HCT116 (cell line): ENCODE results near the gene AFDN. TPM values are rescaled to one million over a fixed set of nuclear protein-coding genes. Genes with fewer than 3 reads are reported as not detected.

Experiments used
- ATAC-seq: fragments of 200-7000 bp; cut with Tn5 transposase; 2 replicates; pipeline ENCODE4 v1.9.1; 2020; ENCODE audit warnings: mild to moderate bottlenecking, moderate library complexity
- BruUV-seq: library from RNA; stranded (reverse); fragments of 400-500 nt; replicated peaks from 2 replicates; lab custom pipeline; 2021; lab: Mats Ljungman, UMichigan
- CTCF ChIA-PET: fragments of 300-600 bp; sonication (Branson Sonifier 250); formaldehyde crosslinking; loops from one replicate; lab custom pipeline; 2021; ENCODE audit warnings: antibody characterized with exemption; lab: Charles Lee
- POLR2A ChIA-PET: fragments of 300-600, 350-600 bp; sonication (Branson Sonifier 250); formaldehyde crosslinking; loops from one replicate; lab custom pipeline; 2021; ENCODE audit warnings: antibody characterized with exemption; lab: Charles Lee
- RAD21 ChIA-PET, 2 experiments: fragments of 300-600 bp; sonication (Branson Sonifier 250); formaldehyde crosslinking; loops; one replicate each; lab custom pipeline; 2023; ENCODE audit warnings: low total read pairs in 2 of 2; ENCODE audit not compliant: uncharacterized antibody in 2 of 2, unreplicated experiment in 2 of 2, low non-redundant PET in 1 of 2; lab: Charles Lee
- DNase-seq: peaks from one replicate; pipeline ENCODE4 v3.0.0-alpha.2; 2010; ENCODE audit warnings: low read depth, low spot score
- H2AFZ ChIP-seq: fragments of 200-600 bp; shearing (Covaris generic), sonication (generic); 2 replicates; pipeline ENCODE4 v1.6.1; 2017; ENCODE audit warnings: low read depth, mixed run types, mixed read lengths, antibody characterized with exemption, low read length; ENCODE audit not compliant: poor library complexity, severe bottlenecking
- H3K27ac ChIP-seq: 2 replicates; pipeline ENCODE4 v1.5.1; 2012; ENCODE audit warnings: low read depth, low read length
- H3K27me3 ChIP-seq: fragments of 200-600 bp; sonication (generic); 2 replicates; pipeline ENCODE4 v1.6.1; 2016; ENCODE audit warnings: mixed run types, low read length, mixed read lengths; ENCODE audit not compliant: insufficient read depth
- H3K36me3 ChIP-seq, 2 experiments: fragments of 200-500 bp in 1 of 2; fragments of 200-600 bp in 1 of 2; sonication (Bioruptor generic) in 1 of 2; sonication (generic) in 1 of 2; 2 replicates each; pipeline versions ENCODE4 v1.5.1 to v1.6.1; 2014 to 2016; ENCODE audit warnings: low read length in 2 of 2, inconsistent platforms in 1 of 2, mixed read lengths in 1 of 2, mixed run types in 1 of 2; ENCODE audit not compliant: insufficient read depth in 2 of 2, control insufficient read depth in 1 of 2
- H3K4me1 ChIP-seq, 2 experiments: fragments of 200-600 bp in 1 of 2; sonication (generic) in 1 of 2; 2 replicates each; pipeline versions ENCODE4 v1.5.1 to v1.6.1; 2012 to 2017; ENCODE audit warnings: low read length in 2 of 2, inconsistent platforms in 1 of 2, mild to moderate bottlenecking in 1 of 2, mixed read lengths in 1 of 2, mixed run types in 1 of 2, moderate library complexity in 1 of 2; ENCODE audit not compliant: insufficient read depth in 2 of 2, control insufficient read depth in 1 of 2
- H3K4me2 ChIP-seq: fragments of 200-600 bp; sonication (generic); 2 replicates; pipeline ENCODE4 v1.6.1; 2017; ENCODE audit warnings: mixed run types, low read length, mixed read lengths
- H3K4me3 ChIP-seq, 2 experiments: fragments of 200-600 bp in 1 of 2; sonication (generic) in 1 of 2; replicated peaks in 1 of 2; 2 replicates each; pipeline ENCODE4 v1.5.1; 2011 to 2016; ENCODE audit warnings: low read length in 2 of 2, control low read depth in 1 of 2, low read depth in 1 of 2, mild to moderate bottlenecking in 1 of 2, mixed read lengths in 1 of 2, mixed run types in 1 of 2
- H3K79me2 ChIP-seq: fragments of 200-600 bp; sonication (generic); 2 replicates; pipeline ENCODE4 v1.6.1; 2017; ENCODE audit warnings: mild to moderate bottlenecking, mixed run types, low read length, moderate library complexity, mixed read lengths; ENCODE audit not compliant: insufficient read depth
- H3K9ac ChIP-seq: fragments of 200-600 bp; sonication (generic); 2 replicates; pipeline ENCODE4 v1.6.1; 2016; ENCODE audit warnings: low read length, mixed read lengths
- H3K9me2 ChIP-seq: fragments of 200-600 bp; sonication (generic), shearing (Covaris generic); 2 replicates; pipeline ENCODE4 v1.6.1; 2017; ENCODE audit warnings: mixed run types, mild to moderate bottlenecking, moderate library complexity; ENCODE audit not compliant: insufficient read depth
- H3K9me3 ChIP-seq, 2 experiments: fragments of 200-500 bp in 1 of 2; fragments of 200-600 bp in 1 of 2; sonication (Bioruptor generic) in 1 of 2; sonication (generic) in 1 of 2; 2 replicates each; pipeline ENCODE4 v1.6.1; 2014 to 2017; ENCODE audit warnings: low read length in 2 of 2, mixed read lengths in 2 of 2, inconsistent platforms in 1 of 2, low read depth in 1 of 2, mild to moderate bottlenecking in 1 of 2, mixed run types in 1 of 2, moderate library complexity in 1 of 2; ENCODE audit not compliant: control insufficient read depth in 1 of 2, insufficient read depth in 1 of 2
- H4K20me1 ChIP-seq: fragments of 200-600 bp; sonication (generic), shearing (Covaris generic); 2 replicates; pipeline ENCODE4 v1.6.1; 2017; ENCODE audit warnings: mixed run types, mild to moderate bottlenecking, moderate library complexity; ENCODE audit not compliant: insufficient read depth
- CTCF ChIP-seq, 3 experiments: fragments of 200-600 bp in 1 of 3; sonication (generic) in 1 of 3; IDR thresholded peaks in 2 of 3; conservative IDR thresholded peaks in 1 of 3; 2 replicates each; pipeline ENCODE4 v1.5.1; 2012 to 2017; ENCODE audit warnings: low read depth in 2 of 3, low read length in 2 of 3, antibody characterized with exemption in 1 of 3, borderline replicate concordance in 1 of 3, control low read depth in 1 of 3, mild to moderate bottlenecking in 1 of 3, mixed read lengths in 1 of 3, mixed run types in 1 of 3, moderate library complexity in 1 of 3; ENCODE audit not compliant: insufficient read depth in 1 of 3
- FOSL1 ChIP-seq: IDR thresholded peaks from 2 replicates; pipeline ENCODE4 v1.6.1; 2012; ENCODE audit warnings: low read depth
- POLR2A ChIP-seq: IDR thresholded peaks from 2 replicates; pipeline ENCODE4 v1.7.0; 2011; ENCODE audit warnings: borderline replicate concordance; ENCODE audit not compliant: insufficient read depth, insufficient read length; ENCODE audit errors: extremely low read depth
- SP1 ChIP-seq: IDR thresholded peaks from 2 replicates; pipeline ENCODE4 v1.6.1; 2012; ENCODE audit warnings: low read depth
- SRF ChIP-seq: IDR thresholded peaks from 2 replicates; pipeline ENCODE4 v1.6.1; 2012; ENCODE audit warnings: low read depth
- TCF7L2 ChIP-seq: IDR thresholded peaks from 2 replicates; pipeline ENCODE4 v1.7.0; 2011; ENCODE audit warnings: borderline replicate concordance, inconsistent platforms; ENCODE audit not compliant: insufficient read depth, insufficient read length; ENCODE audit errors: extremely low read depth
- YY1 ChIP-seq: IDR thresholded peaks from 2 replicates; pipeline ENCODE4 v1.6.1; 2011; ENCODE audit warnings: low read length, low read depth, moderate library complexity, mild to moderate bottlenecking; ENCODE audit not compliant: insufficient replicate concordance; ENCODE audit errors: extremely low read depth
- ZFX ChIP-seq: fragments of 450-650 bp; IDR thresholded peaks from 2 replicates; pipeline ENCODE4 v1.6.1; 2017
- intact Hi-C: fragments of 100-400 bp; cut with micrococcal nuclease; formaldehyde crosslinking; loops from 2 replicates; pipeline ENCODE4 v1.10.0; 2022
- total RNA-seq: library from RNA; stranded (reverse); gene quantifications from one replicate; pipeline ENCODE4 v1.2.1, GENCODE V29; 2021; ENCODE audit not compliant: unreplicated experiment
- TF ChIP-seq, protein P1 (sequence below): IDR thresholded peaks from 2 replicates; pipeline ENCODE4 v1.6.1; 2012

Gene AFDN
- total RNA-seq, 1 experiment from 2014 or later = 59.4 TPM

DNA sequence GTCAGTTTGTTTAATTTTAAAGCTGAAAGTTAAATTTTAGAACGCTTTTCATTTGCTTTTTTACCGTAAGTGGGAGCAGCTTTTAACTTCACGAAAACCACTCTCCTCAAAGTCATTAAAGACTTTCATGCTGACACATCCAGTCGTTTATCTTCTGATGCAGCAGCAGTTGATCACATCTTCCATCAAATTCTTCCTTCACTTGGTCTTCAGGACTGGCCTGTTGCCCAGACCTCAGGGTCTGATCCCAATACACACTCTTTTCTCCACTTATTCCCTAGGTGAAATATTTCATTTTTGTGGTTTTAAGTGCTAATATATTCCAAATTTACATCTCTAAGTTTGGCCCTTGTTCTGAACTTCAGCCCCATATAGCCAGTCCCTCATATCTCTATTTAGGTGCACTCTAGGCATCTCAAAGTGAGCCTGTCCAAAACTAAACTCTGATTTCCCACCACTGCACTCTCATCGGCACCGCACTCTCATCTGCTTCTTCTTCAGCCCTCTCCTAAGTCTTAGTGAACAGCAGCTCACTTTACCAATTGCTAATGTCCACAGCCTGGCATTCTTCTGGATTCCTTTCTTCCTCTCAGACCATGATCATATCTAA, 20.4 kb downstream of the AFDN start (continued):
- TF ChIP-seq YY1 = no peak
- TF ChIP-seq POLR2A = no peak
- no peak for TF ChIP-seq ZFX
- TF ChIP-seq SP1 = no peak
- TF ChIP-seq, protein P1, sequence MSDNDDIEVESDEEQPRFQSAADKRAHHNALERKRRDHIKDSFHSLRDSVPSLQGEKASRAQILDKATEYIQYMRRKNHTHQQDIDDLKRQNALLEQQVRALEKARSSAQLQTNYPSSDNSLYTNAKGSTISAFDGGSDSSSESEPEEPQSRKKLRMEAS = no peak

GRCh38 chr6:167847936-167848335, 21.2 kb downstream of the AFDN start:
- Histone ChIP-seq H3K4me3 (no peak overlapping the region), H3K27ac (no peak overlapping the region), H2AFZ (no peak overlapping the region)
- TF ChIP-seq POLR2A (no peak), TCF7L2 (no peak), FOSL1 (no peak)
- TF ChIP-seq, all 23 proteins: peak for 0
- intact Hi-C loops = no loop called here
- no peaks in the 10 kb centered on the region for H4K20me1 ChIP-seq
- ATAC-seq (no peak), DNase-seq (no peak)
- CTCF ChIA-PET = no interaction called here
- no peaks in the 10 kb centered on the region for H3K36me3 ChIP-seq
- POLR2A ChIA-PET = no interaction called here
- peaks cover 98% of the 10 kb centered on the region for H3K79me2 ChIP-seq
- peaks cover 25 to 53% of the 10 kb centered on the region in 2 experiments for H3K4me1 ChIP-seq
- H3K9me3 ChIP-seq = no peaks in the 10 kb centered on the region
- no peak overlapping the region for H3K9ac ChIP-seq
- 0 out of 2 replicates have a peak overlapping the region, but pooled peaks have one; percentile 1 for H3K4me2 ChIP-seq
- no TSS peak for BruUV-seq
- H3K9me2 ChIP-seq = no peaks in the 10 kb centered on the region
- no peaks in the 10 kb centered on the region for H3K27me3 ChIP-seq
- RAD21 ChIA-PET = no interaction called here

DNA sequence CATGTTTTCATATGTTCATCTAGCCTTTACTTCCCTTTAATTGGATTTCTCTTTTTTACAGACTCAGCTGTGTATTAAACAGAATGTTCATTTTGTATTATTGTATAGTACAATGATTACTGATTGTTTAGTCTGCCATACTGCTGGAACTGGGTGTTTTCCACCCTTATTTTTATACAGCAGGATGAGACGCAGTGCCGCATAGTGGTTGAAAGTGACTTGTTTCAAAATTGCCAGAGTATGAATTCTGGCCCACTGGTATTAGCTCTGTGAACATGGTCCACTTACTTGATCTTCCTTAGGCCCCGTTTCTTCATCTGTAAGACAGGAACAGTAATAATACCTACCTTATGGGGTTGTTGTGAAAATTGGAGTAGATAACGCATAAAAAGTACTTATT, 22.1 kb downstream of the AFDN start:
- Histone ChIP-seq H3K36me3 (no peaks in the 10 kb centered on the region), H3K9me2 (no peaks in the 10 kb centered on the region), H3K27ac (no peak overlapping the region), H3K27me3 (no peaks in the 10 kb centered on the region), H3K4me2 (peak overlapping the region; percentile 76), H3K4me3 (no peak overlapping the region), H3K9ac (peak overlapping the region; percentile 42; the same call in 1 of the 2 replicates), H4K20me1 (no peaks in the 10 kb centered on the region), H2AFZ (no peak overlapping the region)
- ChIA-PET RAD21 (no interaction called here), CTCF (no interaction called here), POLR2A (no interaction called here)
- intact Hi-C loops = no loop called here
- BruUV-seq = no TSS peak
- no peak for ATAC-seq
- peak in 1 of 3 experiments; percentile 33; a peak in 2 of 6 replicates for TF ChIP-seq CTCF (IDR thresholded peaks at IDR 0.05 in 2 of 3, conservative IDR thresholded peaks at IDR 0.05 in 1 of 3; ENCODE audit: borderline replicate concordance in 1 of 3, insufficient read depth in 1 of 3, low read depth in 2 of 3, low read length in 2 of 3)
- TF ChIP-seq SRF = no peak
- TF ChIP-seq, all 23 proteins: peak for 1
- Histone ChIP-seq H3K79me2 (peaks cover 98% of the 10 kb centered on the region), H3K4me1 (peaks cover 25 to 53% of the 10 kb centered on the region in 2 experiments), H3K9me3 (no peaks in the 10 kb centered on the region)
- DNase-seq = no peak
